ENCODE data around the gene SLC25A36. TPM values are rescaled to one million over a fixed set of nuclear protein-coding genes. Genes with fewer than 3 reads are reported as not detected.
"Not testable (repeated sequence)": the region's sequence is repeated elsewhere in the genome, so short reads cannot be mapped to it uniquely, and the experiment has no call there.

The SLC25A36 gene
- total RNA-seq, 2 donors from 2014 or later, result 50.8 to 57.2 TPM

DNA sequence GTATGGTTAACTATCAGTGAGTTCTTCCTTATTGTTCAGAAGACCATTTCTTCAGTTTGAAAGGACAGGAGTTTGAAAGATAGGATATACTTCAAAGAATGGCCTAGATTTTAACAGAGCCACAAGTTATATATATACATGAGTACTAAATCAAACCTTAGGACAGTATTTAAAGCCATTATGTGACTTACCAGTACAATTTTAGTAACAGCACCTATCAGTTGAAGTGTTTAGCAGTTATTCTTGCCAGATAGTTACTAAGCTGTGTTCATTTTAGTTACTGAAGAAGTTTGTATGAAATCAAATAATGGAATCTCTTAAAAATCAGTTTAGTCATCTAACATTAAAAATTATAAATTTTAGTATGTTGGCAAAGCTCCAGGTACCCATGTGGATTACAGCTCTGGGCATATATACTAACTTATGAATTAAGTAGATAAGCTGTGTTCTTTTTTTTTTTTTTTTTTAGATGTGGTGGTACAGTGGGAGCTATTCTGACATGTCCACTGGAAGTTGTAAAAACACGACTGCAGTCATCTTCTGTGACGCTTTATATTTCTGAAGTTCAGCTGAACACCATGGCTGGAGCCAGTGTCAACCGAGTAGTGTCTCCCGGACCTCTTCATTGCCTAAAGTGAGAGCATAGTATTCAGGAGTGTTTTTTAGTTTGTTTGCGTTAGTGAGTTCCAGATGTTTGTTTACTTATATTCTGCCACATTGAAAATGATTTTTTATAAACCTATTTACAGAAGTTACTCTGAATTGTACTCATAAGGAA, 14.6 kb downstream of the SLC25A36 start:
- DNase-seq (ENCODE audit: low spot score), result no peak
- intact Hi-C loops (cut with DNase I), result no loop called here

DNA sequence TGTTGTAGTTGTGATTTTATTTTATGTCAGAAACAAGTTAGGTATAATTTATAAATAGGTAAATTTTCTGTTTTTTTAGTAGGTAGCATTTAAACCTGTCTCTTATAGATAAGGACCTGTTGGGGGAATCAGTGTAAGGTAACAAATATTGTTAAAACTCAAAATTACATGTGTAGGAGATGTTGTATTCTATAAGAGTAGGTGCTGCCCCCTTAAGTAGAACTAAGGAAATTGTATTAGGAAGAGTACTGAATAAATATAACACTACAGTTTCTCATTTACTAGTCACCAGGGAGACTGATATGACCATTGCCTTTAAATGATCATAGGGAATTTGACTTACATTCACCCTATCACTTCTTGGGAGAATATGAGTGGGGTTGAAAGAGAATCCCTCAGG, 31.2 kb downstream of the SLC25A36 start:
- no peak for DNase-seq (ENCODE audit: low spot score)
- intact Hi-C loops (cut with DNase I), result no loop called here

DNA sequence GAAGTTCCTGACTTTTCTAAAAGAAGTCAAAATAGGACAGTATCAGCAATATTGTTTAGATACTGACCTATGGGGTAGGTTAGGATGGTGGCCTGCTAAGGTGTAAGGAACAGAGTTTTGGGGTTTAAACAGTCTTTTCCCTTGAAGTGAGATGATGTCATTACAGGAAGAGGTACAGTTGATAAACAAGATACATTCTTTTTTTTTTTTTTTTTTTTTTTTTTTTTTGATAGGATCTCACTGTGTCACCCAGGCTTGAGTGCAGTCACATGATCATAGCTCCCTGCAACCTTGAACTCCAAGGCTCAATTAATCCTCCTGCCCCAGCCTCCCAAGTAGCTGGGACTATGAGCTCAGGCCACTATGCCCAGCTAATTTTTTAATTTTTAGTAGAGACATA, 33.3 kb downstream of the SLC25A36 start:
- intact Hi-C loops (cut with DNase I), result no loop called here
- DNase-seq (ENCODE audit: low spot score), result no peak

DNA sequence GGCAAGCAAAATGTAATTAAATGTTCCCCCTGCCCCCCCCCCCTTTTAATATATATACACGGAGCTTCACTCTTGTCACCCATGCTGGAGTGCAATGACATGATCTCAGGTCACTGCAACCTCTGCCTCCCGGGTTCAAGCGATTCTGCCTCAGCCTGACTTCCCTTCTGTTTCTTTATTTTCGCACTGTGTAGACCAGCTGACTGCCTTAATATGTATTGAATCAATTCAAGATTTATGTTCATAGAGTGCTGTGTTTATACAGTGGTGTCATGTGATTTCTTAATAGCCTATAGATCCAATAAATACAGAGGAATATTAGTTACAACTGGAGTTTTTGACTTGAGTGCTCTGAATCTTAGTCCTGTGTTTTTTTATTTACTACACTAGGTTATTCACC, 39.0 kb downstream of the SLC25A36 start:
- intact Hi-C loops (cut with DNase I), result no loop called here
- no peak for DNase-seq (ENCODE audit: low spot score)

DNA sequence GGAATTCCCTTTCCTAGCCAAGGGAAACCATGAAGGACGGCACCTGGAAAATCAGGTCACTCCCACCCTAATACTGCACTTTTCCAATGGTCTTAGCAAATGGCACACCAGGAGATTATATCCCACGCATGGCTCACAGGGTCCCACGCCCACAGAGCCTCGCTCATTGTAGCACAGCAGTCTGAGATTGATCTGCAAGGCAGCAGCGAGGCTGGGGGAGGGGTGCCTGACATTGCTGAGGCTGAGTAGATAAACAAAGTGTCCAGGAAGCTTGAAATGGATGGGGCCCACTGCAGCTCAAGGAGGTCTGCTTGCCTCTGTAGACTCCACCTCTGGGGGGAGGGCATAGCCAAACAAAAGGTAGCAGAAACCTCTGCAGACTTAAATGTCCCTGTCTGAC, 46.2 kb downstream of the SLC25A36 start:
- intact Hi-C loops (cut with DNase I), result not testable (repeated sequence)
- peak; percentile 70 for DNase-seq (ENCODE audit: low spot score)

DNA sequence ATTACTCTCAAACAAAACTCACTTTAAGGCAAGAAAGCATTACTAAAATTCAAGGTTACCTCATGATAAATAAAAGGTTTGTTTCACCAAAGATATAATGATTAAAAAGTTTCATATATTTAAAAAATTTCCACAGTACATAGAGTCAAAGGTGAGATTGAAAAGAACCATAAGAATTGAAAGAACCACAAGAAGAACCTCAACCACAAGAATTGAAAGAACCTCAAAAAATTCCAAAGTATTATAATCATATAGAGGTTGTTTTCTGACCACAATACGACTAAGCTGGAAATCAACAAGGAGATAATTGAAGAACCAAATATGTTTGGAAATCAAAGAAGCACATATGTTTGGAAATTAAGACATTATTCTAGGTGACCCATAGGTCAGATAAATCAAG, 52.7 kb downstream of the SLC25A36 start:
- intact Hi-C loops (cut with DNase I), result no loop called here

DNA sequence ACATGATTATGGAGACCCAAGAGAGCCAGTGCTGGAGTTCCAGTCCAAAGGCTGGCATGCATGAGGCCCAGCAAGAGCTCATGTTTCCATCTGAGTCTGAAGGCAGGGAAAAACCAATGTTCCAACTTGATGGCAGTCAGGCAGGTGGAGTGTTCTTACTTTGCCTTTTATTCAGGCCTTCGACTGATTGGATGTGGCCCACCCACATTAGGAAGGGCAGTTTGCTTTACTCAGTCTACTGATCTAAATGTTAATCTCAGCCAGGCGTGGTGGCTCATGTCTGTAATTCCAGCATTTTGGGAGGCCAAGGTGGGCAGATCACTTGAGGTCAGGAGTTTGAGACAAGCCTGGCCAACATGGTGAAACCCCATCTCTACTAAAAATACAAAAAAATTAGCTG, 53.2 kb downstream of the SLC25A36 start:
- intact Hi-C loops (cut with DNase I), result loop anchor here in 1 of 2 donors (5.0 kb wide), 1 partner anchor 197 kb away; no protein-coding TSS in a partner anchor
- DNase-seq (ENCODE audit: low spot score), result not testable (repeated sequence)

More for the DNA sequence above, 52.7 kb downstream of the SLC25A36 start:
- no peak for DNase-seq (ENCODE audit: low spot score)

DNA sequence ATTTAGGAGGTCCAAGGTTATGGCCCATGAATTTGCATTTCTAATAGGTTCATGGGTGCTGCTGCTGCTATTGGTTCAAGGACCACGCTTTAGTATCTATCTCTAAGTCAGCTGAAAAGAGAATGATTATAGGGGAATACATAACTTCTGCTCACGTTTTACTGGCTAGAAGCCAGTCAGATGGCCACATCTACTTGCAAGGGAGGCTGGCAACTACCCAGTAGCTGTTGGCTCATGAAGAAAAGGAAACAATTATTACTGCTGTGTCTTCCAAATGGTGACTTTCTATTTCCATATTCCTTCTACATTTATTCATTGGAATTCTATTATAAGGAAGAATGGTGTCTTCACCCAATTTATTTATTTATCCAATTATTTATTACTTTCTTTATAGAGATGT, 54.2 kb downstream of the SLC25A36 start:
- no peak for DNase-seq (ENCODE audit: low spot score)
- intact Hi-C loops (cut with DNase I), result loop anchor here in 1 of 2 donors (5.0 kb wide), 1 partner anchor 196 kb away; no protein-coding TSS in a partner anchor

DNA sequence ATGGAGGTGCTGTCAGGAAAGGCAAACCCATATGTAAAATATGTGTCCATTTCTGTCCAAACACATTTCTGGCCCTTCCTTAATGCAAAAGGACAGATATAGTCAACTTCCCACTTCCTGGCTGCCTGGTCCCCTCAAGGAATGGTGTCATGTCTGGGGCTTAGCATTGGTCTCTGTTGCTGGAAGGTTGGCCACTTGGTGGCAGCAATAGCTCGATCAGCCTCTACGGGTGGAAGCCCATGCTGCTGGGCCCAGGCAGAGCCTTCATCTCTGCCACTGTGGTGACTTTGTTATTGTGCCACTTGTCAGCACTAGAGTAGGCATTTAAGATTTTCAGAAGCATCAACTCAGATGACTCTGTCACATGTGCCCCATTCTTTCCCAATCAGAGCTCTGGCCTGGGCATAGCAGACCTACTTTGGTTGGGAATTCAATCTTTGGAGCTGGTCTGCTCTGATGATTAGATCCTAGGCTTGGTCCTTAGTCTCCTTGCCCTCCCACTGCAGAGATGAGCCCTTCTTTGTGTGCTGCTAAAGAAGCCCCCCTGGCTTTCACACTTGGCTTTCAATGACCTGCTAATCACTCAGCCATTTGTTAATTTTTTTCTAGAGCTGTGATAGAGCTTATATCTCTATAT, 58.5 kb downstream of the SLC25A36 start:
- intact Hi-C loops (cut with DNase I), result loop anchor here (5.0 to 10.0 kb wide), 2 partner anchors 115 to 192 kb away; no protein-coding TSS in a partner anchor
- DNase-seq (ENCODE audit: low spot score), result peak; percentile 85

DNA sequence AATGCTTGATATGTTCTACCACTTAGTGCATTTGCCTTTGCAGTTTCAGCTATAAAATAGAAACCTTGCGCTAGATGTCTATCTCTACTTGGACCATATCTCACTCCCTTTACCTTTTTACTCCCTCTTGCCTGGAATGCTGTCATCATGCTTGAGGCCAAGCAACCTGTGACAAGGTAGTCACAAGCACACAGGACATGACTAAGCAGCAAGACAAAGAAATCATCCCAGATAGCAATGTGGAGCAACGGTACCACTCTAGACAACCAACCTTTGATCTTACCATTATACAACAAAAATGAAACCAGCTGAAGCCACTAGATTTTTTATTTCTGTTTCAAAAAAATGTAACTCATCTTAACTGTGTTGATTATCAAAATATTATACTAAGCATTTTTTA, 59.0 kb downstream of the SLC25A36 start:
- intact Hi-C loops (cut with DNase I), result loop anchor here (5.0 to 10.0 kb wide), 2 partner anchors 114 to 192 kb away; no protein-coding TSS in a partner anchor
- DNase-seq (ENCODE audit: low spot score), result no peak

DNA sequence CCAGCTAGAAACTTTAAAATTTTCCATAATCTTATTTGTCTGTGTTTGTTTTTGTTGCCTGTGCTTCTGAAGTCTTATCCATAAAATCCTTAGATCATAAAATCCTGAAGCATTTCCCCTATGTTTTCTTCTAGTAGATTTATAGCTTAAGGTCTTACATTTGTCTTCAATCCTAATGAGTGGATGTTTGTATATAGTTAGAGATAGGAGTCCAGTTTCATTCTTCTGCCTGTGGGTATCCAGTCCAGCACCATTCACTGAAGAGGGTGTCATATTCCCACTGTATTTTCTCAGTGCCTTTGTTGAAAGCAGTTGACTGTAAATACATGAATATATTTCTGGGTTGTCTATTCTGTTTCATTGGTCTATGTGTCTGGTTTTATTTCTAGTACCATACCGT, 64.7 kb downstream of the SLC25A36 start:
- intact Hi-C loops (cut with DNase I), result loop anchor here in 1 of 2 donors (10.0 kb wide), 1 partner anchor 108 kb away; no protein-coding TSS in a partner anchor
- no peak for DNase-seq (ENCODE audit: low spot score)

DNA sequence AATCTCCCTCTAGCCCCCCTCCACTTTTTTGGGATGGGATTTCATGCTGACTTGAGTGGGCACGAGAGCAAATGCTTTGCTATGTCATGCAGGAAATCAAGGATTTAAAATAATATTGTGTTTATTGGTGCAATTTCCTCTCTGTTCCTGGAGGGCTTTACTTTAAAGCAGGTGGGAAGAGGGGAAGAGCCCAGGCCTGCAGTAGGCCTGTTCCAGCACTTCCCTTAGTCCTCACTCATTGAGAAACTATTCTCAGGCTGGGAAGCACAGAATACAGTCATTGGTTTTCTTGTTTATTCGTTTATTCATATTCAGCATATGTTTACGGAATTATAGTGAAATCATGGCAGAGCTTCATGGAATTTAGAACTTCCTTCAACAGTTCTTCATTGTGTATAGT, 67.9 kb downstream of the SLC25A36 start:
- intact Hi-C loops (cut with DNase I), result loop anchor here in 1 of 2 donors (10.0 kb wide), 1 partner anchor 105 kb away; no protein-coding TSS in a partner anchor

DNA sequence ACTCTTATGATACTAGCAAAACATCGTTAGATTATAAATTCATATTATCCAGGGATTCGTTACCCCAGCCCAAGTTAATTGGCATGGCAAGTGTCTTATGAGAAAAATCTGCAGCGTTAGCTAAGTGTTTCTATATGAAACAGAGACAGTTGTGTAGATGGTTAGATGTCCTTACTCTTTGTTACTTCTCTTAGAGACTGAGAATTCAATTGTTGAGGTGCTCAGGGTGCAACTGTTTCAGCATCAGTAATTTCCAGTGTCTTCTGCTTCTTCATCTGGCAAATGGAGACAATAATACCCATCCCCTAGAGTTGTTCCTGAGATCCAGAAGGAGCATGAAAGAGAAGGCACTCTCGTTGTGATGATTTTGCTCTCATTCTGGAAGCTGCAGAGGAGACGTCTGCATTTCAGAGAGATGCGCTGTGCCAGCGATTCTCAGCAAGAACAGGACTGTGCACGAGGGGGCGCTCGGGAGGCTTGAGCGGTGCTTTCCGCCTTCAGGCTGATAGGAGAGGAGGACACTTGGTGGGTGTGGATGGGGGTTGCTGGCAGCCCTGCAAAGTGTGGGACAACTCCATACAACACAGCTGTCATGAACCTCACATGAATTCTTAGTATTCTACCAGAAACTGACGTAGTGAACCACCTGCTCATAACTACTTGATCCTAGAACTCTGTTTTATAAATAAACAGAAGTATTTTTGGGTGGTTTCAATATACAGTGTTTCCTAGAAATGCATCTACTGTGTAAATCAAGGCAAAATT, 69.8 kb downstream of the SLC25A36 start:
- intact Hi-C loops (cut with DNase I), result loop anchor here in 1 of 2 donors (5.0 kb wide), 1 partner anchor 96 kb away; no protein-coding TSS in a partner anchor
- DNase-seq (ENCODE audit: low spot score), result peak; percentile 93

More for the DNA sequence above, 67.9 kb downstream of the SLC25A36 start:
- no peak for DNase-seq (ENCODE audit: low spot score)

DNA sequence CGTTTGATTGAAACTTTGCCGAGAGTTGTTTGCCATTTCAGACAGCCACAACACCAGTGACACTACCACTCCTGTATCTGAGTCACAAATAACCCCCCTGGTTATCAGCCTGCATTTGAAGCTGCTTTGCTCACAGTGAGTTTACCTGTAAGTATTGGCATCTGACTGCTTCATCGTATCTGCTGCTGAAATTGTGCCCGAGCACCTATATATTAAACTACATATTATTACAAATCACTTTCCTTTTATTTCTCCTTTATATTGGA, 70.3 kb downstream of the SLC25A36 start:
- no peak for DNase-seq (ENCODE audit: low spot score)
- intact Hi-C loops (cut with DNase I), result loop anchor here in 1 of 2 donors (5.0 kb wide), 1 partner anchor 95 kb away; no protein-coding TSS in a partner anchor

DNA sequence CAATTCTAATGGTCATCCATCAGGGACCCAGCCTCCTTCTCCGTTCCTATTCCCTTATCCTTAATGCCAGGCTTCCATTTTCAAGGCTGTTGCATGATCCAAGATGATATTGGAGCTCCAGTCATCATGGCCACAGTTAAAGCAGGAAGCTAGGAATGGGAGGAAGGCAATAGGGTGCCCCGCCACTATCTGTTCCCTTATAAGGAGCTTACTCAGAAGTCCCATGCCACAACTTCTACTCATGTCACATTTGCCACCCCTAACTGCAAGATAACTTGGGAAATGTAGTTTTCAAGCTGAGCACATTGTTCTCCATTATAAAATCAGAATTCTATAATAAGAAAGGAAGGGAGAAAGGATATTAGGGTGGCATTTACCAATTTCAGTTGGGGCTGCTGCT, 70.9 kb downstream of the SLC25A36 start:
- DNase-seq (ENCODE audit: low spot score), result no peak
- intact Hi-C loops (cut with DNase I), result loop anchor here in 1 of 2 donors (5.0 kb wide), 1 partner anchor 95 kb away; no protein-coding TSS in a partner anchor

DNA sequence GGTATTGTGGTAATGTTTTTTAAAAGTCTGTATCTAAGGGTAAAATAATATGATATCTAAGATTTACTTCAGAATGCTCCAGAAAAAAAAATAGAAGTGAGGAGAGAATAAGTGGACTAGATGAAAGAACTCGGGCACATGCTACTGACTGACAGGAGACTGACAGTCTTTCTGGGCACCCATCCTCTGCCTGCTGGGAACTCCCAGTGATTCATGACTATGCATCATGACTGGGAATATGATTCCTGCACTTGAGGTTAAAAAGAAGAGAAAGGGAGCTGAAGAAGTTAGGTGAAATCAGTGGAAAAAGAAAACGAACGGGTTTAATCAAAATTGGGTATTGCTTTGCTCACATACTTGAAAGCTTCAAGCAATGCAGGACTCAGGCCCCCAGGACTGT, 73.8 kb downstream of the SLC25A36 start:
- intact Hi-C loops (cut with DNase I), result no loop called here
- no peak for DNase-seq (ENCODE audit: low spot score)

DNA sequence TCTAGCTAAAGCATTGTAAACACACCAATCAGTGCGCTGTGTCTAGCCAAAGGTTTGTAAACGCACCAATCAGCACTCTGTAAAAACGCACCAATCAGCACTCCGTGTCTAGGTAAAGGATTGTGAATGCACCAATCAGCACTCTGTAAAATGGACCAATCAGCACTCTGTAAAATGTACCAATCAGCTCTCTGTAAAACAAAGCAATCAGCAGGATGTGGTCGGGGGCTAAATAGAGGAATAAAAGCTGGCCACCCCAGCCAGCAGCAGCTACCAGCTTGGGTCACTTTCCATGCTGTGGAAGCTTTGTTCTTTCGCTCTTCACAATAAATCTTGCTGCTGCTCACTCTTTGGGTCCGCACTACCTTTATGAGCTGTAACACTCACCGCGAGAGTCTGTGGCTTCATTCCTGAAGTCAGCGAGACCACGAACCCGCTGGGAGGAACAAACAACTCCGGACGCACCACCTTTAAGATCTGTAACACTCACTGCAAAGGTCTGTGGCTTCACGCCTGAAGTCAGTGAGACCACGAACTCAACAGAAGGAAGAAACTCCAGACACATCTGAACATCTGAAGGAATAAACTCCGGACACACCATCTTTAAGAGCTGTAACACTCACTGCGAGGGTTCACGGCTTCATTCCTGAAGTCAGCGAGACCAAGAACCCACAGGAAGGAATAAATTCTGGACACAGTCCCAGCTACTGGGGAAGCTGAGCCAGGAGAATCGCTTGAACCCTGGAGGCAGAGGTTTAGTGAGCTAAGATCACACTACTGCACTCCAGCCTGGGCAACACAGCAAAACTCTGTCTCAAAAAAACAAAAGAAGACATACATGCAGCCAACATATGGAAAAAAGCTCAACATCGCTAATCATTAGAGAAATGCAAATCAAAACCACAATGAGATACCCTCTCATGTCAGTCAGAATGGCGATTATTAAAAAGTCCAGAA, 76.0 kb downstream of the SLC25A36 start:
- DNase-seq (ENCODE audit: low spot score); intact Hi-C loops (cut with DNase I): not testable (repeated sequence)

DNA sequence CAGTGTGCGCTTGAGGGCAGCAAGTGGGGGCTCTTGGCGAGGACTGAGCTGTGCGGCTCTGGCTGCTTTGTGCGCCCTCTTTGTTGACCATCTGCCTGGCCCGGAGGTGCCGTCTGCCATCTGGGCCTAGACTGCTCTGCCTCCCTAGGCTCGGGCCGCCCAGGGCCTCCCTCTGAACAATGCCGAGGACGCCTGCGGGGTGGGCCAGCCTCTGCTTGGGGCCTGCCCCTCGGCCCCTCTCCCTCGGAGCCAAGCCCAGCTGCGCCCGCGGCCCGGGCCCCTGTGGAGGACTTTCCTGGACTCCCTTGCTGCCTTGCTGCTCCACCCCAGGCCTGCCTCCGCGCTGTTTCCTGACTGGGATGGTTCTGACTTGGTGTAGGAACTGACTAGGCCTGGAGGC, 77.6 kb downstream of the SLC25A36 start:
- intact Hi-C loops (cut with DNase I), result no loop called here

More for the DNA sequence above, 77.6 kb downstream of the SLC25A36 start:
- no peak for DNase-seq (ENCODE audit: low spot score)

Data from posterior vena cava (tissue), 2 donors.